Aorta (tissue), 5 donors: ENCODE data around the gene AMOTL1. TPM values are rescaled to one million over a fixed set of nuclear protein-coding genes. Genes with fewer than 3 reads are reported as not detected.
A peak's percentile ranks its signal among the peaks of the same experiment; 100 is the strongest.

ENCODE experiments used
- ATAC-seq: fragments of 200-7000 bp; cut with Tn5 transposase; one replicate; pipeline ENCODE4 v1.9.1; 2022; ENCODE audit warnings: moderate library complexity; ENCODE audit not compliant: low FRiP score
- DNase-seq, 2 donors: peaks; one replicate each; pipeline ENCODE4 v3.0.0-alpha.2; 2020
- H3K27ac ChIP-seq, 2 donors: one replicate each; pipeline ENCODE4 v1.5.1; 2013; ENCODE audit warnings: low read length in 2 of 2, mild to moderate bottlenecking in 2 of 2, moderate library complexity in 2 of 2, control low read depth in 1 of 2, inconsistent platforms in 1 of 2, low read depth in 1 of 2
- H3K27me3 ChIP-seq, 2 donors: one replicate each; pipeline ENCODE4 v1.6.1; 2013; ENCODE audit warnings: control low read depth in 1 of 2, low read length in 1 of 2, mild to moderate bottlenecking in 1 of 2, moderate library complexity in 1 of 2; ENCODE audit not compliant: insufficient read depth in 2 of 2, control insufficient read depth in 1 of 2
- H3K36me3 ChIP-seq, 2 donors: one replicate each; pipeline ENCODE4 v1.6.1; 2013; ENCODE audit warnings: control low read depth in 1 of 2, low read length in 1 of 2, mild to moderate bottlenecking in 1 of 2; ENCODE audit not compliant: insufficient read depth in 2 of 2, control insufficient read depth in 1 of 2
- H3K4me1 ChIP-seq, 2 donors: one replicate each; pipeline ENCODE4 v1.6.1; 2013; ENCODE audit warnings: low read length in 2 of 2, control low read depth in 1 of 2, mild to moderate bottlenecking in 1 of 2, moderate library complexity in 1 of 2; ENCODE audit not compliant: insufficient read depth in 2 of 2, control insufficient read depth in 1 of 2
- H3K4me3 ChIP-seq, 2 donors: one replicate each; pipeline ENCODE4 v1.5.1; 2013; ENCODE audit warnings: low read length in 2 of 2, control low read depth in 1 of 2, mild to moderate bottlenecking in 1 of 2
- H3K9me3 ChIP-seq: one replicate; pipeline ENCODE4 v1.6.1; 2013; ENCODE audit warnings: mild to moderate bottlenecking, low read length; ENCODE audit not compliant: control insufficient read depth
- WGBS, 2 donors: extraction: QIAGEN DNeasy Blood & Tissue Kit; methylation state at CpG; one replicate each; pipeline ENCODE4 v1.1.7; 2013; 5-methylcytosine and 5-hydroxymethylcytosine counted together
- intact Hi-C, 2 donors: fragments of 100-400 bp; cut with DNase I; formaldehyde crosslinking; loops; one replicate each; pipeline versions ENCODE4 v1.14.2 to v1.15.0; 2022
- polyA plus RNA-seq, 2 donors: library from polyadenylated mRNA; stranded (reverse); fragments of 200-250 nt; gene quantifications; one replicate each; pipeline ENCODE4 v1.2.3, GENCODE V29; 2013
- total RNA-seq, 2 donors: library from RNA; stranded (reverse); fragmentation: NEBNext Ultra II Directional; extraction: Animal tissue kit (Norgen Biotek cat#: 25700); gene quantifications; one replicate each; pipeline ENCODE4 v1.2.1, GENCODE V29; 2021
- donor health status: healthy with polysubstance abuse.
- donor health status: Bipolar disorder and iron deficiency.
- donor health status: DM: no; HTN: no; CAD: no.
- donor health status: DM: no; HTN: no; CAD: no.
- donor health status: DM: yes; HTN: yes; CAD: no.

AMOTL1 gene
- total and polyA plus RNA-seq, 4 donors = 12.5 to 78.5 (median 39.6) TPM

- ATAC-seq (peak; percentile 56), DNase-seq (peak; percentile 67 to 87)
- Histone ChIP-seq H3K27me3 (no peaks in the 10 kb centered on the region), H3K4me1 (no peaks in the 10 kb centered on the region), H3K36me3 (no peaks in the 10 kb centered on the region), H3K27ac (no peak overlapping the region), H3K4me3 (peak overlapping the region; percentile 49 to 83), H3K9me3 (no peaks in the 10 kb centered on the region)
- WGBS, 2 donors = 1% methylated on average over 61 to 82 of the region's 82 CpGs
- intact Hi-C loops = no loop called here
Measured at GRCh38 chr11:94740083-94741021, 27.8 kb upstream of the AMOTL1 start.

DNA sequence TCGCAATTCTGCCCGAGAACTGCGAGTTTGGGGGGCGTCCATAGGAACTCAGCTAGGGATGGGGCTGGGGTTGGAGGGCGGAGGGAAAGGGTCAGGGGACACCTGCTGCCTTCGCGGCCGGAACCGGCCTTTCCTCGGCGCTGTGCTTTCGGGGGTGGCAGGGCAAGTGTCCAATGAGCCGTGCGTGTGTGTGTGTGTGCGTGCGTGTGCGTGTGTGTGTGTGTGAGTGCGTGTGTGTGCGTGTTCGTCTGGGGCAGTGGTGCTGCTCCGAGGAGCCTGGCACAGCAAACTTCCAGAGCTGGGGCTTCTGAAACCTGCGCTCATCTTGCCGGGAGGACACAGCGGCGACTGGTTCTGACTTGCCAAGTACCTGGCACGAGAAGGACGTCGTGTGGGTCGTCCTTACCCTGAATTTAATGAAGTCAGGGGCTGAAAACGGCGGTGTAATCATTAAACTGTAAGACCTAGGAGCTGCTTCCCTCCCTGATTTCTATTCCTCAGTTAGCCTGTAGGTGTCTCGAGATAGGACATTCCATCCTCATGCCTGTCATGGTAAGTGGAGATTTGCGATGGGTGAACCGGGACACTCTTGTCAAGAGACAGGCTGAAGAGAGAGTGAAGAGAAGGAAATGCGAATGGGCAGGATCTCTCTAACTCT is 27.0 kb upstream of the AMOTL1 start:
- H3K4me3 ChIP-seq = peak overlapping the region; percentile 49 to 83
- no peaks in the 10 kb centered on the region for H3K36me3 ChIP-seq
- H3K4me1 ChIP-seq = no peaks in the 10 kb centered on the region
- no peaks in the 10 kb centered on the region for H3K27me3 ChIP-seq
- ATAC-seq (peak; percentile 80), DNase-seq (peak; percentile 59 to 79)
- WGBS, 2 donors = 1% methylated on average over 32 to 35 of the region's 35 CpGs
- no peak overlapping the region for H3K27ac ChIP-seq
- H3K9me3 ChIP-seq = no peaks in the 10 kb centered on the region
- intact Hi-C loops = no loop called here

DNA sequence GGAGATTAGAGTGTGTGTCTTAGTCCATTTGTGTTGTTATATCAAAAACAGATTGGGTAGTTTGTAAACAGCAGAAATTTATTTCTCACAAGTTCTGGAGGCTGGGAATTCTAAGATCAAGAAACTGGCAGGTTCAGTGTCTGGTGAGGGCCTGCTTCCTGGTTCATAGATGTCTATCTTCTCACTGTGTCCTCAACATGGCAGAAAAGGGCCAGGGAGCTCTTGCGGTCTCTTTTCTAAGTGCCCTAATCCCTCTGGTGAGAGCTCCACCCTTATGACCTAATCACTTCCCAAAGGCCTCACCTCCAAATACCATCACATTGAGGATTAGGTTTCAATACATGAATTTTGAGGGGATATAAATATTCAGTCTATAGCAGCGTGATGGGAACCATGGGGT is 25.5 kb upstream of the AMOTL1 start:
- WGBS, 2 donors = 92 to 97% methylated on average over 2 of the region's 2 CpGs
- no peak for DNase-seq
- Histone ChIP-seq H3K4me1 (no peaks in the 10 kb centered on the region), H3K27me3 (no peaks in the 10 kb centered on the region), H3K36me3 (no peaks in the 10 kb centered on the region), H3K9me3 (no peaks in the 10 kb centered on the region), H3K27ac (no peak overlapping the region), H3K4me3 (no peak overlapping the region)
- intact Hi-C loops = no loop called here
- ATAC-seq = no peak

- Histone ChIP-seq H3K36me3 (no peaks in the 10 kb centered on the region), H3K27me3 (no peaks in the 10 kb centered on the region), H3K4me3 (no peak overlapping the region), H3K9me3 (no peaks in the 10 kb centered on the region), H3K27ac (no peak overlapping the region), H3K4me1 (no peaks in the 10 kb centered on the region)
- DNase-seq = no peak
- intact Hi-C loops = no loop called here
- no peak for ATAC-seq
- WGBS, 2 donors = 45 to 46% methylated on average over 3 of the region's 3 CpGs
Measured at GRCh38 chr11:94746721-94747120, 21.4 kb upstream of the AMOTL1 start.

GRCh38 chr11:94747146-94747545 is 21.0 kb upstream of the AMOTL1 start:
- no peak overlapping the region for H3K4me3 ChIP-seq
- H3K36me3 ChIP-seq = no peaks in the 10 kb centered on the region
- DNase-seq (no peak), ATAC-seq (no peak)
- no peaks in the 10 kb centered on the region for H3K27me3 ChIP-seq
- no peak overlapping the region for H3K27ac ChIP-seq
- intact Hi-C loops = no loop called here
- H3K9me3 ChIP-seq = no peaks in the 10 kb centered on the region
- H3K4me1 ChIP-seq = no peaks in the 10 kb centered on the region

- 84 to 92% methylated on average over 4 of the region's 4 CpGs for WGBS, 2 donors
- Histone ChIP-seq H3K4me1 (no peaks in the 10 kb centered on the region), H3K36me3 (no peaks in the 10 kb centered on the region), H3K27me3 (no peaks in the 10 kb centered on the region), H3K9me3 (no peaks in the 10 kb centered on the region), H3K4me3 (no peak overlapping the region), H3K27ac (no peak overlapping the region)
- DNase-seq (no peak), ATAC-seq (no peak)
- intact Hi-C loops = no loop called here
Measured at GRCh38 chr11:94747601-94748041, 20.5 kb upstream of the AMOTL1 start.

DNA sequence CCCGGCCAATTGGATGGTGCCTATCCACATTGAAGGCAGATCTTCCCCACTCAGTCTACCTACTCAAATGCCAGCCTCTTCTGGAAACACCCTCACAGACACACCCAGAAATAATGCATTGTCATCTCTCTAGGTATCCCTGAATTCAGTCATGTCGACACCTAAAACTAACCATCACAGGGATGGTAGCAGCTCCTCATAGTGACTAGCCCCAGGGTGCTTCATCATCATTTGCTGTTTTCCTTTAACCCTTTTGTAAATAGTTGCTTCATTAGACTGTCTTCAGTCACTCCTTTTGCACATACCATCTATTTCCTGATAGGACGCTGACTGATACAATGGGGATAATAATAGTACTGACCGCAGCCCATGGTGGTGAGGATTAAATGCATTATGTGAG is 18.8 kb upstream of the AMOTL1 start:
- Histone ChIP-seq H3K36me3 (no peaks in the 10 kb centered on the region), H3K9me3 (no peaks in the 10 kb centered on the region), H3K27ac (no peak overlapping the region), H3K4me1 (no peaks in the 10 kb centered on the region), H3K27me3 (no peaks in the 10 kb centered on the region), H3K4me3 (no peak overlapping the region)
- DNase-seq = no peak
- ATAC-seq = no peak
- intact Hi-C loops = no loop called here
- 95 to 96% methylated on average over 4 of the region's 4 CpGs for WGBS, 2 donors

DNA sequence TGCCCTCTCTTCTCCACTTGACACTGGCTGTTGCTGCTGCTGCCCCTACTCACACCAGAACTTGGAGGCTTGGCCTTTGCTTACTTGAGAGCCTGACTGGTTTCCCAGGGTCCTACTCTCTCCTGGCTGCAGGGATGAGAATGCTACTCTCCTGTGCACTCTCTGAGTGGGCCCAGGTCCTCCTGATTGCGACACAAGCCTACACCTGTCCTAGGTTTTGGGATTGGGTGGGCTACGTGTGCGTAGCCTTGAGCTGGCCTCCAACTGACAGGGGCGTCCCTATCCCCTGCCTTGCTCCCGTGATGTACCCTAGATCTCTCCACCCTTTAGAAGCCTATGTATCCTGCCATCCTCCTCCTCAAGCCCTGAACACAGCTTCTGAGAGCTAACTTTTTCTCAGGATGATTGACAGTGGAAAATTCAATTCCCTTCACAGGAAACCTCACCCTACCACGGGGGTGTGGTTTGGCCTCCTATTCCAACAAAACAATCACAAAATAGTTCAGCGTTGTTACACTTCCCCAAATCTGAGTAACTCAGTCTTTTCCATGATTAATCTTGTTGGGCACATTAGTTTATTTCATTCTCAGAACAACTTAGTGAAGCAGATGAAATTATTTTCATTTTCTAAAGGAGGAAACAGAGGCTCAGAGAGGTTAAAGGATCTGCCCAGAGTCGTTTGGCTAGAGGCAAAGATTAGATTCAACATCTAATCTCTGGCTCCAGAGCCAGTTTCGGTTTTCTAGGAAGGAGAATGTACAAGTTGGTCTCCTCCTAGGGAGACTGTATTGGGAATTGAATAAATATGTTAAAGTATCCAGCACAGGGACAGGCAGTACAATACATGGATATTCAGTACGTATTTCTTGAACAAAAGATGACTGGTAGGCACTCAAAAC is 17.6 kb upstream of the AMOTL1 start:
- intact Hi-C loops = no loop called here
- Histone ChIP-seq H3K4me1 (no peaks in the 10 kb centered on the region), H3K9me3 (no peaks in the 10 kb centered on the region), H3K27ac (no peak overlapping the region), H3K27me3 (no peaks in the 10 kb centered on the region), H3K4me3 (no peak overlapping the region), H3K36me3 (no peaks in the 10 kb centered on the region)
- DNase-seq (no peak), ATAC-seq (no peak)
- 63 to 65% methylated on average over 10 of the region's 10 CpGs for WGBS, 2 donors
